Left lung (tissue), 10 donors: Measurements from ENCODE around the gene GALNT2. TPM values are rescaled to one million over a fixed set of nuclear protein-coding genes. Genes with fewer than 3 reads are reported as not detected.

Experiments
- ATAC-seq: fragments of 200-7000 bp; cut with Tn5 transposase; one replicate; pipeline ENCODE4 v1.9.1; 2020; ENCODE audit warnings: moderate library complexity
- DNase-seq, 4 donors: peaks; one replicate each; pipeline ENCODE4 v3.0.0-alpha.2; 2013 to 2020
- H3K27ac ChIP-seq, 2 donors: fragments of 200-600 bp; sonication (generic) in 1 of 2; one replicate each; pipeline versions ENCODE4 v1.5.0 to v1.8.0; 2020 to 2021
- H3K27me3 ChIP-seq, 2 donors: fragments of 200-600 bp; sonication (generic) in 1 of 2; one replicate each; pipeline versions ENCODE4 v1.5.0 to v1.8.0; 2020 to 2021
- H3K36me3 ChIP-seq, 2 donors: fragments of 200-600 bp; sonication (generic) in 1 of 2; one replicate each; pipeline versions ENCODE4 v1.5.0 to v1.8.0; 2020 to 2021
- H3K4me1 ChIP-seq, 2 donors: fragments of 200-600 bp; one replicate each; pipeline ENCODE4 v1.8.0; 2021
- H3K4me3 ChIP-seq, 2 donors: fragments of 200-600 bp; sonication (generic) in 1 of 2; one replicate each; pipeline versions ENCODE4 v1.5.0 to v1.8.0; 2020 to 2021; ENCODE audit warnings: mild to moderate bottlenecking in 1 of 2
- H3K9me3 ChIP-seq, 2 donors: fragments of 200-600 bp; sonication (generic) in 1 of 2; one replicate each; pipeline versions ENCODE4 v1.5.0 to v1.8.0; 2020 to 2021
- CTCF ChIP-seq, 2 donors: fragments of 200-600 bp; sonication (generic) in 1 of 2; IDR thresholded peaks; one replicate each; pipeline versions ENCODE4 v1.5.0 to v1.8.0; 2021; ENCODE audit warnings: antibody characterized with exemption in 2 of 2
- intact Hi-C, 2 donors: fragments of 100-400 bp; cut with DNase I; formaldehyde crosslinking; loops; one replicate each; pipeline versions ENCODE4 v1.11.2 to v1.14.2; 2022
- polyA plus RNA-seq, 6 donors: library from polyadenylated mRNA; unstranded; fragments of 120-200 nt; gene quantifications; one replicate each; pipeline ENCODE4 v1.2.1, GENCODE V29; 2013; ENCODE audit not compliant: insufficient read length in 6 of 6
- total RNA-seq, 2 donors: library from RNA; stranded (reverse); fragmentation: NEBNext Ultra II Directional; extraction: Animal tissue kit (Norgen Biotek cat#: 25700); gene quantifications; one replicate each; pipeline ENCODE4 v1.2.1, GENCODE V29; 2021
- donor health status: DM: no; HTN: yes; CAD: no.
- donor health status: DM: no; HTN: no; CAD: no.

The GALNT2 gene
- total and polyA plus RNA-seq, 8 donors = 27.6 to 114 (median 40.0) TPM

GRCh38 chr1:230207598-230207997 is 140.6 kb downstream of the GALNT2 start:
- H3K4me3 ChIP-seq = no peak overlapping the region
- ATAC-seq = no peak
- no peak for DNase-seq
- H3K27ac ChIP-seq = no peak overlapping the region
- no peaks in the 10 kb centered on the region for H3K27me3 ChIP-seq
- TF ChIP-seq CTCF (IDR thresholded peaks at IDR 0.05) = no peak
- H3K36me3 ChIP-seq = peaks cover 0 to 30% of the 10 kb centered on the region in 2 donors
- intact Hi-C loops = no loop called here
- H3K4me1 ChIP-seq = peaks cover 17 to 38% of the 10 kb centered on the region in 2 donors
- no peaks in the 10 kb centered on the region for H3K9me3 ChIP-seq

GRCh38 chr1:230208619-230209261 is 141.7 kb downstream of the GALNT2 start:
- no peaks in the 10 kb centered on the region for H3K9me3 ChIP-seq
- no peak for TF ChIP-seq CTCF (IDR thresholded peaks at IDR 0.05)
- no peak overlapping the region for H3K27ac ChIP-seq
- peaks cover 0 to 18% of the 10 kb centered on the region in 2 donors for H3K36me3 ChIP-seq
- no peak for DNase-seq
- no peak overlapping the region for H3K4me3 ChIP-seq
- no peaks in the 10 kb centered on the region for H3K27me3 ChIP-seq
- peaks cover 17 to 45% of the 10 kb centered on the region in 2 donors for H3K4me1 ChIP-seq
- no peak for ATAC-seq
- intact Hi-C loops = no loop called here

GRCh38 chr1:230210326-230210980 is 143.4 kb downstream of the GALNT2 start:
- TF ChIP-seq CTCF (IDR thresholded peaks at IDR 0.05) = no peak
- Histone ChIP-seq H3K36me3 (peaks cover 0 to 1% of the 10 kb centered on the region in 2 donors), H3K4me1 (peaks cover 25 to 46% of the 10 kb centered on the region in 2 donors), H3K27ac (peak overlapping the region; percentile 40 to 46), H3K4me3 (no peak overlapping the region), H3K27me3 (no peaks in the 10 kb centered on the region), H3K9me3 (no peaks in the 10 kb centered on the region)
- ATAC-seq (no peak), DNase-seq (no peak)
- intact Hi-C loops = no loop called here

- peak in 1 of 4 donors; percentile 55 for DNase-seq
- intact Hi-C loops = no loop called here
- ATAC-seq = no peak
Measured at GRCh38 chr1:230210981-230211336, 143.9 kb downstream of the GALNT2 start.

More at GRCh38 chr1:230210981-230211336, 143.9 kb downstream of the GALNT2 start:
- no peaks in the 10 kb centered on the region for H3K9me3 ChIP-seq
- H3K36me3 ChIP-seq = no peaks in the 10 kb centered on the region
- peaks cover 25 to 47% of the 10 kb centered on the region in 2 donors for H3K4me1 ChIP-seq
- H3K4me3 ChIP-seq = no peak overlapping the region
- H3K27ac ChIP-seq = peak overlapping the region in 1 of 2 donors; percentile 46
- no peak for TF ChIP-seq CTCF (IDR thresholded peaks at IDR 0.05)
- no peaks in the 10 kb centered on the region for H3K27me3 ChIP-seq
